DMS53 treated with DMSO at 0.1 percent for 48 hours (cell line): ENCODE results near the gene TRHDE.

ENCODE experiments used
- DNase-seq: peaks from one replicate; lab custom pipeline; 2025; ENCODE audit not compliant: unreplicated experiment; lab: John Stamatoyannopoulos, UW

Gene TRHDE

GRCh38 chr12:72716221-72716620, 444.1 kb downstream of the TRHDE start:
- DNase-seq, result no peak

GRCh38 chr12:72717036-72717435, 444.9 kb downstream of the TRHDE start:
- DNase-seq, result no peak
